Endothelial cell (in vitro differentiated cells): ENCODE measurements around the gene PLA2G4D. TPM values are rescaled to one million over a fixed set of nuclear protein-coding genes. Genes with fewer than 3 reads are reported as not detected.

ENCODE experiments used
- DNase-seq: peaks from one replicate; pipeline ENCODE4 v3.0.0; 2021; ENCODE audit warnings: low spot score
- H3K27ac Mint-ChIP-seq: one replicate; pipeline ENCODE4 v1.8.0; 2021; ENCODE audit warnings: mixed read lengths, inconsistent platforms; ENCODE audit not compliant: unreplicated experiment
- H3K27me3 Mint-ChIP-seq: one replicate; pipeline ENCODE4 v1.8.0; 2021; ENCODE audit warnings: mild to moderate bottlenecking, moderate library complexity, mixed read lengths, inconsistent platforms; ENCODE audit not compliant: unreplicated experiment
- H3K36me3 Mint-ChIP-seq: one replicate; pipeline ENCODE4 v1.8.0; 2021; ENCODE audit warnings: mild to moderate bottlenecking, low read depth, mixed read lengths, inconsistent platforms; ENCODE audit not compliant: unreplicated experiment
- H3K4me1 Mint-ChIP-seq: one replicate; pipeline ENCODE4 v1.8.0; 2021; ENCODE audit warnings: mild to moderate bottlenecking, mixed read lengths, inconsistent platforms; ENCODE audit not compliant: unreplicated experiment
- H3K4me3 Mint-ChIP-seq: one replicate; pipeline ENCODE4 v1.8.0; 2021; ENCODE audit warnings: mild to moderate bottlenecking, mixed read lengths, inconsistent platforms; ENCODE audit not compliant: unreplicated experiment
- H3K9me3 Mint-ChIP-seq: one replicate; pipeline ENCODE4 v1.8.0; 2021; ENCODE audit warnings: mixed read lengths, inconsistent platforms; ENCODE audit not compliant: unreplicated experiment
- CTCF ChIP-seq: fragments of 200-600 bp; sonication (generic); IDR thresholded peaks from one replicate; pipeline ENCODE4 v1.5.0; 2021; ENCODE audit warnings: antibody characterized with exemption; ENCODE audit not compliant: unreplicated experiment
- total RNA-seq: library from RNA; stranded (reverse); fragmentation: NEBNext Ultra II Directional; extraction: Animal tissue kit (Norgen Biotek cat#: 25700); gene quantifications from one replicate; pipeline ENCODE4 v1.2.1, GENCODE V29; 2021; ENCODE audit not compliant: unreplicated experiment

The PLA2G4D gene
- total RNA-seq, 1 donor from 2014 or later, result not detected

GRCh38 chr15:42062284-42062806 lies 32.0 kb downstream of the PLA2G4D start:
- H3K4me1 Mint-ChIP-seq, result peaks cover 26% of the 10 kb centered on the region
- no peak for DNase-seq
- no peak for TF ChIP-seq CTCF

GRCh38 chr15:42060797-42061196 lies 33.6 kb downstream of the PLA2G4D start:
- Mint-ChIP-seq H3K36me3 (no peaks in the 10 kb centered on the region), H3K4me1 (peaks cover 21% of the 10 kb centered on the region), H3K9me3 (no peaks in the 10 kb centered on the region), H3K4me3 (no peak overlapping the region), H3K27ac (no peak overlapping the region), H3K27me3 (peaks cover 9% of the 10 kb centered on the region)
- TF ChIP-seq CTCF, result no peak
- no peak for DNase-seq

More at GRCh38 chr15:42062284-42062806, 32.0 kb downstream of the PLA2G4D start:
- H3K27ac Mint-ChIP-seq, result no peak overlapping the region
- H3K9me3 Mint-ChIP-seq, result no peaks in the 10 kb centered on the region
- no peak overlapping the region for H3K4me3 Mint-ChIP-seq
- peaks cover 10% of the 10 kb centered on the region for H3K27me3 Mint-ChIP-seq
- H3K36me3 Mint-ChIP-seq, result no peaks in the 10 kb centered on the region

- H3K27me3 Mint-ChIP-seq, result peaks cover 8% of the 10 kb centered on the region
Measured at GRCh38 chr15:42060477-42060763, 33.9 kb downstream of the PLA2G4D start.

GRCh38 chr15:42059661-42060476 lies 34.5 kb downstream of the PLA2G4D start:
- Mint-ChIP-seq H3K36me3 (no peaks in the 10 kb centered on the region), H3K9me3 (no peaks in the 10 kb centered on the region), H3K27ac (no peak overlapping the region), H3K27me3 (peaks cover 6% of the 10 kb centered on the region), H3K4me1 (peaks cover 13% of the 10 kb centered on the region), H3K4me3 (no peak overlapping the region)
- peak; percentile 99 for TF ChIP-seq CTCF
- DNase-seq, result peak; percentile 75

More at GRCh38 chr15:42060477-42060763, 33.9 kb downstream of the PLA2G4D start:
- Mint-ChIP-seq H3K36me3 (no peaks in the 10 kb centered on the region), H3K27ac (no peak overlapping the region), H3K4me3 (no peak overlapping the region), H3K4me1 (peaks cover 18% of the 10 kb centered on the region), H3K9me3 (no peaks in the 10 kb centered on the region)
- no peak for TF ChIP-seq CTCF
- DNase-seq, result no peak

GRCh38 chr15:42058791-42059190 lies 35.6 kb downstream of the PLA2G4D start:
- H3K9me3 Mint-ChIP-seq, result no peaks in the 10 kb centered on the region
- no peaks in the 10 kb centered on the region for H3K36me3 Mint-ChIP-seq
- H3K4me3 Mint-ChIP-seq, result no peak overlapping the region
- H3K27ac Mint-ChIP-seq, result no peak overlapping the region
- TF ChIP-seq CTCF, result no peak
- DNase-seq, result no peak
- H3K4me1 Mint-ChIP-seq, result peaks cover 8% of the 10 kb centered on the region
- H3K27me3 Mint-ChIP-seq, result peaks cover 3% of the 10 kb centered on the region
